GM21423 (cell line): ENCODE measurements around the gene HUNK.
"Not testable (repeated sequence)": the region's sequence is repeated elsewhere in the genome, so short reads cannot be mapped to it uniquely, and the experiment has no call there.

Experiments used
- ATAC-seq: cut with Tn5 transposase; IDR thresholded peaks from one replicate; pipeline ENCODE4 v1.9.1; 2021; ENCODE audit warnings: mild to moderate bottlenecking, moderate library complexity; ENCODE audit not compliant: unreplicated experiment

HUNK gene

DNA sequence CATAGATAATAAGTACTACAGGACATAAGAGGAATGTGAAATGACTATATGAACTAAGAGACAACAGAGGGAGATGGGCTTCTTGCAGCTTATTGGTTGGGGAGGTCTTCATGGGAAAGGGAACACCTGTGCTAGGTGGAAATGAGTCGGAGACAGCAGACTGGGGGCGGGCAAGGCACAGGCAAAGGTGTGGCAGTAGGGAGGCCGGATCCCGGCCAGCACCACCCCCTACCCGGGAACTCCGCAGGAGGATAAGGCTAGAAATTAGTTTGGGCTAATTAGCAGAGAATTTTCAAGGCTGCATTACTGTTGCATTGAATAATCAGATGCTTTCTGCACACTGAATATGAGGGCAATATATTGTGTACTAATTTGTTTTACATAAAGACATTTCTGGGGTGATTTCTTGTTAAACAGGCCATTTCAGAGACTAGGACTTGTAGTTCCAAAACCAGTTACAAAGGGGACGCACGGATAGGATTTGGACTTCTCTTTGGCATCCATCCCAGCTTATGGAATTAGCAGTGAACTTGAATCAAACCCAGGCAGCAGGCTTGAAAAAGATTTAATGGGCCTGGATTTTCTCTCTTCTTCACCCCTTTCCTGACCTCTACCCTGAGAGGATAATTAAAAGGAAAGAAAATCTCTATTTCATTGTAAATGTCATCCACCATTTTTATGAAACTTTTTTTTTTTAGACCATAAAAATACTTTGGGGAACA is 2.2 kb upstream of the HUNK start:
- no peak for ATAC-seq

DNA sequence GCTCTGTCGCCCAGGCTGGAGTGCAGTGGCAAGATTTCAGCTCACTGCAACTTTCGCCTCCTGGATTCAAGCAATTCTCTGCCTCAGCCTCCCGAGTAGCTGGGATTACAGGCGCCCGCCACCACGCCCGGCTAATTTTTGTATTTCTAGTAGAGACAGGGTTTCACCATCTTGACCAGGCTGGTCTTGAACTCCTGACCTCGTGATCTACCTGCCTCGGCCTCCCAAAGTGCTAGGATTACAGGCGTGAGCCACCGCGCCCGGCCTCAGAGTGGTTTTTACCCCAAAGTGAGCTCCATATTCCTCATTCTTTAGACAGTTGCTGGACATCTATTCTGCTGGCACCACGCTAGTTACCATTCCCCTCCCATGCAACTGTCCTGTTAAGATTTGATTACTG is 1.4 kb upstream of the HUNK start:
- ATAC-seq, result not testable (repeated sequence)

DNA sequence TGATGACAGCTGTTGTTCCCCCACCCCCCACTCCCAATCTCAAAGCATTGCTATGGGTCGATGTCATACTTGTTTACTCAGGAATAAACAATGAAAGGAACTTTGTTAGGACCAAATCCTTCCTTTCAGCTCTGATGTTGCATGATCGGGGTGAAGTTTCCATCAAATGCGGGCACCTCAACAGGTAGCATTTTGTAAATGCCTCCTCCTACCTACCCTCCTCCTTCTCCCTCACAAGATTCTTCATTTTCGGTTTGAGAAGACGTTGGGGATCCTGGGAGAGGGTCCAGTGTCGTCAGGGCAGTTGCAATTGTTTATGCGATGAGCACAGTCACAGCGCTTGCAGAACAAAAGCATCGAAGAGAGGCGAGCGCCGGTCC is 758 bp upstream of the HUNK start:
- no peak for ATAC-seq

- ATAC-seq, result no peak
Measured at GRCh38 chr21:31873275-31873695, 465 bp downstream of the HUNK start.

DNA sequence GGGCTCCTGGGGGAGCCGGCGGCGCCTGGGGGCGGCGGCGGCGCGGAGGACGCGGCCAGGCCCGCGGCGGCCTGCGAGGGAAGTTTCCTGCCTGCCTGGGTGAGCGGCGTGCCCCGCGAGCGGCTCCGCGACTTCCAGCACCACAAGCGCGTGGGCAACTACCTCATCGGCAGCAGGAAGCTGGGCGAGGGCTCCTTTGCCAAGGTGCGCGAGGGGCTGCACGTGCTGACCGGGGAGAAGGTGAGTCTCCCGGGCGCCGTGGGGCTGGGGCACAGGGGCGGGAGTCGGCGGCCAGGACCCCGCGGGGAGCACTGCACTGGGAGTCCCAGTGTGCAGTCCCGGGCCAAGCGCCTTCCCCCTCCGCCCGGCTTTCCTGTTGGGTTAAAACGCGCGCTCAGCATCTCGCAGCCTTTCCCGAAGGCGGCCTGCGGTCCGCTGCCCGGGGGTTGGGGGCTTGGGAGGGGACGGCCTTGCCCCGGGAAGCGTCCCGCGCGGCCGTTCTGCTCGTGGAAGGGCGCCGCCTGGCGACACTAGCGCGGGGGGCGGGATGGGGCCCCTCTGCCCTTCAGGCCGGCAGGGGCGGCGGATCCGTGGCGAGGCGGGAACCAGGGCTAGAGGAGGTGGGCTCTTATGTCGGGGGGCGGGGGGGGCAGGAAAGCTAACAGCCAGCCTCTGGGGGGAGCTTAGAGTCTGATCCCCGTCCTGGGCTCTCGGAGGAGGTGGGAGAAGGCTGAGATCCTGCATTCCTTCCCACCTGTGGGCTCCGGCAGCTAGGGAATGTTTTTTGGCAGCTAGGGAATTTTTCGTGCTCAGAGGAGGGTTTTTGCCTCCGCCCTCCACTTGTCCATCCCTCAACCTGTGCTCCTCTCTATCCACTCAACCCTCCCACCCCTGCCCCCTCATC is 1.1 kb downstream of the HUNK start:
- no peak for ATAC-seq

- ATAC-seq, result no peak
Measured at GRCh38 chr21:31874812-31875212, 2.0 kb downstream of the HUNK start.

DNA sequence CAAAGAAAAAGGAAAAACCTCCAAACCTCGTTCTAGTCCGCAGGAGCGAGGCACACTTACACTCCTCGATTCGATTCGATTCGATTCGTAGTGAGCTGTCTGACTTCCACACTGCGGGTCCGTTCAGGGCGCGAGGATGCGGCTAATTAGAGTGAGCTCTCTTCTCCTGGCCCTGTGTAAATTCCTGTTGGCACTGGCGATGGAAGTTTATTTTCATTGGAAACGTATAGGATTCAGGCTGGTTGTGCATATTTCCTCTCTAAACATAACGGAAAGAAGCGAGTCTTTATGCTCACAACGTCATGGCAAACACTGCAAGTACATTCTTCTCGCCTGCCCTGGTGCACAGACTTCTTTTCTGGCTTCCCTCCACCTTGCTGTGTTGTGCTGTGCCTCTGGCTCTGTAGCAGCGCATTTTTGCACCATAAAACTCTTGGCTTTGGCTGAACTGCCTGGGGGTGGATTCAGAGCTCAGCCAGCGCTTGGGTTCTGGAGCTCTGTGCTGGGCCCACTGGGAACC is 2.7 kb downstream of the HUNK start:
- no peak for ATAC-seq

DNA sequence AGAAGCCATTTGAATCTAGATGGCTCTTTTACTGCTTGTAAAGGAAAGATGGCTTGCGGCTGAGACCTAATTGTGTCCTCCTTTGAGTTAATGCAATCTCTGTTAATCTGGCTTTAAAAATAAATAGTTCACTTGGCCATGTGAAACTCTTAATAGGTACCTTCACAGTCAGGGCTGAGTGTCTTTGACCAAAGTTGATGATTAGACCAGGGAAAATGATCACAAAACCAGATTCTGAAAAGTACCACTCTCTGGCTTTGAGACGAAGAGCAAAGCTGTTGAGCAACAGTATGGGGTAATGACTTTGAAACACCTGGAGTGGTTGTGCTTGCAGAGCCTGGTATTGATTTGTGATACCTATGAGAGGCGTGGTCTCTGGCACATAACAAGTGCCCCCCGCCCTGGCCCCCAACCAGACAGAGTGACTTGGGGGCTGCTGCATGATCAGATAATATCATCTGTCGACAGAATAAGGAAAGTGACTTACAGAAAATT is 4.7 kb downstream of the HUNK start:
- no peak for ATAC-seq

DNA sequence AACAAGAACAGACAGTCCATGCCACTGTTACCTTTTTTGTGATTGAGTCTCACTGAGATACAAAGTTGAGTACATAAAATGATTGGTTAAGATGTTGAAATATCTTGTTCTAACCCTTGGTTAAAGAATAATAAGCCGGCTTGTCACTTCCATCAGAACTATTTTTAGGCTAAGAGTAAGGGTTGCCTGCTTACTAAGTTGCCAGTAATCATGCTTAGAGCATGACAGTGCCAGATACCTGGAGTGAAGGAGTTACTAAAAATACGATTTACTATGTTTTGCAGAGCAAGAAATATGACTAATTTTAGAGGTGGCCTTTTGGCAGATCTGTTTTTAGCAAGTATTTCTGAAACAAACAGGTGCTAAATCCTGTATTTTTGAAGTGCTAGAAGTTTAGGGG is 6.0 kb downstream of the HUNK start:
- ATAC-seq, result no peak

- ATAC-seq, result no peak
Measured at GRCh38 chr21:31879241-31879650, 6.4 kb downstream of the HUNK start.

- no peak for ATAC-seq
Measured at GRCh38 chr21:31879911-31880310, 7.1 kb downstream of the HUNK start.

GRCh38 chr21:31880816-31881215 is 8.0 kb downstream of the HUNK start:
- no peak for ATAC-seq

GRCh38 chr21:31882711-31883110 is 9.9 kb downstream of the HUNK start:
- no peak for ATAC-seq

- no peak for ATAC-seq
Measured at GRCh38 chr21:31885146-31885545, 12.3 kb downstream of the HUNK start.

DNA sequence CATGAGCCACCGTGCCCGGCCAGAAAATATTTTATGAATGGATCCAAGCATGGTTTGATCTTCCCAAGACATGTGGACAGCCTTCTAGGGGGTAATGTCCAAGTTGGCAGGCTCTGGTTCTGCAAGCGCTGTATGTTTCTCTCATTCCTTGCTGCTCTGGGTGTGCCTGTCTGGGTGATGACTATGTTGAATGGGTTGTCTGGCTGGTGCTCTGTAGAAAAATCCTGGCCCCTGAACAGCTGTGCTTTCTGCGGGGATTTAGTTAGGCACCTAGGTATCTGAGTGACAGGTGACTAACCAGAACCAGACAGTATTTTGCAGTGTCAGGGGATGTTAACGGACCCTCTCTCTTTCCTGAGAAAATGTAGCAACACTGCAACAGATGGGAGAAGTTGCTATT is 14.1 kb downstream of the HUNK start:
- ATAC-seq, result no peak

DNA sequence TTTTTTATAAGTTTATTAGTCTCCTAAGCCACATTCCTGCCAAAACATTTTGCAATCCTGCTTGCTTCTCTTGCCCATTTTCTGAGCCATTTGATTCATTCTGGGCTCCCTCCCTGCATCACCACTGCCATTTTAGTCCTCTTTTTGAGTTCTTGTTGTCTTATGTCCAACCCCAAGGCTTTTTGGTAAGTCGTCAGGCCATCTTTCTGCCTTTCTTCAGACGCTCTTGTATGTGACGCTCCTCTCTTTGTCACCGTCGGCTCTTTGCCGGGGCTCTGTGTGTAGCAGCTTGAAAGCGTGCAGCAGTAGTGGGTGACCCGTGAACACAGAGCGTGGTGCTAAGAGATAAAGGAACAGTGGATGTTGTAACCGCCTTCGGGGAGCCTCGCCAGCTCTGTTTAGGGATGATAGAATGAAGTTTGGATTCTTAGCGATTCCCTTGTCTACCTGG is 14.6 kb downstream of the HUNK start:
- ATAC-seq, result no peak

DNA sequence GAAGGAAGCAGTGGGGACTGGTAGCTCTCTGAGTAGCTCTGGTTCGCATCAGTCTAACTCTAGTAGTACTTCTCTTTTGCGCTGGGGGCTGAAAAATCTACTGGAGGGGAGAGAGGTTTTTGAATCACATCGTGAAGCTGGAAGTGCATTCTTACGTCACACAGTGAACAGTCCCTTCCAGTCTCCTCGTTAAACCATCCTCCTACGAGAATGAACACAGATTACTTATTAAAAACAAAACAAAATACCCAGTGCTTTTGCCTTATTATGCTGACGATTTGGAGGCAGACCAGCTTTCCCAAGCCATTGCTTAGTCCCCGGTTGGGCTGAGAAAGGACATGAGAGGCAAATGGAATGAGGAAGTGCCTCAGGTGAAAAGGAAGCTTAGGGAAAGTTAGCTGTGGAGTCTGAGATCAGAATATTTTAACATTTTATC is 16.1 kb downstream of the HUNK start:
- ATAC-seq, result no peak

- ATAC-seq, result no peak
Measured at GRCh38 chr21:31889460-31889859, 16.6 kb downstream of the HUNK start.

GRCh38 chr21:31892686-31893085 is 19.9 kb downstream of the HUNK start:
- no peak for ATAC-seq

- no peak for ATAC-seq
Measured at GRCh38 chr21:31893851-31894415, 21.1 kb downstream of the HUNK start.

GRCh38 chr21:31894457-31894856 is 21.6 kb downstream of the HUNK start:
- no peak for ATAC-seq
